ENCODE results near the gene IL1A. TPM values are rescaled to one million over a fixed set of nuclear protein-coding genes. Genes with fewer than 3 reads are reported as not detected.

IL1A gene
- total and polyA plus RNA-seq, 10 donors, result 0.21 to 1.6 (median 0.69) TPM; not detected in 2

- no peak for TF ChIP-seq POLR2A (IDR thresholded peaks at IDR 0.05)
- TF ChIP-seq POLR2AphosphoS5 (IDR thresholded peaks at IDR 0.05), result no peak
- TF ChIP-seq CTCF (IDR thresholded peaks at IDR 0.05 in 8 of 11, conservative IDR thresholded peaks at IDR 0.05 in 3 of 11), result no peak
- H3K27ac ChIP-seq, result no peak overlapping the region
- WGBS, 5 donors, result 85 to 97% (median 92%) methylated on average over 2 of the region's 2 CpGs
- H3K4me1 ChIP-seq, result peaks cover 0 to 30% (median 3%) of the 10 kb centered on the region in 6 donors
- DNase-seq, result no peak
- no peak overlapping the region for H3K4me3 ChIP-seq
- H3K36me3 ChIP-seq, result no peaks in the 10 kb centered on the region
- no peaks in the 10 kb centered on the region for H3K27me3 ChIP-seq (replicated peaks in 1 of 7)
- intact Hi-C loops (cut with DNase I; ENCODE audit: low total_unique reads), result no loop called here
- H3K9me3 ChIP-seq, result no peaks in the 10 kb centered on the region
Observed at GRCh38 chr2:112758711-112759110, 25.6 kb downstream of the IL1A start.

DNA sequence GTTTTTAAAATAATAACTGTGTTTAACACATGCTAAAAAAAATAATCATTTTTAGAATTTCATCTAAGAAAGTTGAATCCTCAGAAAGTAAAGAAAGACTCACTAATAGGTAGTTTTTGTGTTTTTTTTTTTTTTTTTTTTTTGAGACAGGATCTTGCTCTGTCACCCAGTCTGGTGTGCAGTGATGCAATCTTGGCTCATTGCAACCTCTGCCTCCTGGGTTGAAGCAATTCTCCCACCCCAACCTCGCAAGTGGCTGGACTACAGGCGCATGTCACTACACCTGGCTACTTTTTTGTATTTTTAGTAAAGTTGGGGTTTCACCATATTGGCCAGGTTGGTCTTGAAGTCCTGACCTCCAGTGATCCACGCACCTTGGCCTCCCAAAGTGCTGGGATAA lies 27.0 kb downstream of the IL1A start:
- H3K4me1 ChIP-seq, result peaks cover 0 to 19% (median 0%) of the 10 kb centered on the region in 6 donors
- intact Hi-C loops (cut with DNase I; ENCODE audit: low total_unique reads), result no loop called here
- TF ChIP-seq POLR2AphosphoS5 (IDR thresholded peaks at IDR 0.05), result no peak
- TF ChIP-seq CTCF (IDR thresholded peaks at IDR 0.05 in 8 of 11, conservative IDR thresholded peaks at IDR 0.05 in 3 of 11), result no peak
- peak overlapping the region in 2 of 8 donors; percentile 43 to 65 for H3K27ac ChIP-seq
- H3K9me3 ChIP-seq, result no peaks in the 10 kb centered on the region
- no peak for DNase-seq
- H3K4me3 ChIP-seq, result no peak overlapping the region
- H3K27me3 ChIP-seq (replicated peaks in 1 of 7), result no peaks in the 10 kb centered on the region
- WGBS, 5 donors, result 66 to 91% (median 80%) methylated on average over 3 of the region's 3 CpGs
- no peaks in the 10 kb centered on the region for H3K36me3 ChIP-seq

- Histone ChIP-seq H3K4me1 (peaks cover 0 to 19% (median 0%) of the 10 kb centered on the region in 6 donors), H3K27me3 (replicated peaks in 1 of 7) (no peaks in the 10 kb centered on the region), H3K4me3 (no peak overlapping the region), H3K9me3 (no peaks in the 10 kb centered on the region), H3K27ac (peak overlapping the region in 1 of 8 donors; percentile 65), H3K36me3 (no peaks in the 10 kb centered on the region)
- intact Hi-C loops (cut with DNase I; ENCODE audit: low total_unique reads), result no loop called here
- no peak for TF ChIP-seq POLR2AphosphoS5 (IDR thresholded peaks at IDR 0.05)
- no peak for TF ChIP-seq POLR2A (IDR thresholded peaks at IDR 0.05)
- TF ChIP-seq CTCF (IDR thresholded peaks at IDR 0.05 in 8 of 11, conservative IDR thresholded peaks at IDR 0.05 in 3 of 11), result no peak
- no peak for DNase-seq
- WGBS, 5 donors, result 74 to 90% (median 86%) methylated on average over 3 of the region's 3 CpGs
Observed at GRCh38 chr2:112756207-112756606, 28.1 kb downstream of the IL1A start.

DNA sequence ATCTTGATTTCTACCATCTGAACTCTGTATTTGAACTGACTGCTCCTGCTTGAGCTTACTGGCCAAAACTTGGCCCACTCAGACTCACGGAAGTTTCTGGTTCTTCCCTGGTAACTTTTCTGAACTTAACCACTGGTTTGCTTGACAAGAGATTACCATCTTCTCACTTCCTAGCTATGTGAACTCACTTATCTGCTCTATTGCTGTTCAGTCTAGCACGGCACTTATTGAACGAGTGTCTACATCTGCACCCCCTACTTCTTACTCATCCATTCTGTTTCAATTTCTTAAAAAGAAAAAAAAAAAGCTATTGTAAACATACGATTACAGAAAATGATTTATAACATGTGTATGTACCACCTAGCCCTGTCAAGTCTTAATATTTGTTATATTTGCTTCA lies 28.8 kb downstream of the IL1A start:
- DNase-seq, result no peak
- peak overlapping the region in 1 of 8 donors; percentile 29 for H3K4me3 ChIP-seq

More for the DNA sequence above, 28.8 kb downstream of the IL1A start:
- WGBS, 5 donors, result 85 to 88% (median 87%) methylated on average over 4 of the region's 4 CpGs
- H3K36me3 ChIP-seq, result no peaks in the 10 kb centered on the region
- H3K27me3 ChIP-seq (replicated peaks in 1 of 7), result no peaks in the 10 kb centered on the region
- H3K4me1 ChIP-seq, result peaks cover 0 to 20% (median 0%) of the 10 kb centered on the region in 6 donors
- no peaks in the 10 kb centered on the region for H3K9me3 ChIP-seq
- intact Hi-C loops (cut with DNase I; ENCODE audit: low total_unique reads), result no loop called here
- TF ChIP-seq CTCF (IDR thresholded peaks at IDR 0.05 in 8 of 11, conservative IDR thresholded peaks at IDR 0.05 in 3 of 11), result no peak
- no peak for TF ChIP-seq POLR2AphosphoS5 (IDR thresholded peaks at IDR 0.05)
- no peak for TF ChIP-seq POLR2A (IDR thresholded peaks at IDR 0.05)
- H3K27ac ChIP-seq, result peak overlapping the region in 2 of 8 donors; percentile 57 to 65
